Spleen (tissue), 11 donors: ENCODE measurements around the gene RALGAPA1. TPM values are rescaled to one million over a fixed set of nuclear protein-coding genes. Genes with fewer than 3 reads are reported as not detected.

Source experiments
- DNase-seq: peaks from one replicate; pipeline ENCODE4 v3.0.0-alpha.2; 2020
- H3K27ac ChIP-seq, 8 donors: fragments of 200-600 bp; sonication (generic) in 7 of 8; 1 replicate in 4 of 8; 2 replicates in 4 of 8; pipeline versions ENCODE4 v1.5.0 to v1.8.0; 2016 to 2021; ENCODE audit warnings: inconsistent platforms in 4 of 8, mild to moderate bottlenecking in 4 of 8, moderate library complexity in 1 of 8
- H3K27me3 ChIP-seq, 7 donors: fragments of 200-600 bp; sonication (generic) in 6 of 7; replicated peaks in 1 of 7; 1 replicate in 4 of 7; 2 replicates in 3 of 7; pipeline versions ENCODE4 v1.5.0 to v1.8.0; 2016 to 2021; ENCODE audit warnings: inconsistent platforms in 3 of 7, mild to moderate bottlenecking in 1 of 7
- H3K36me3 ChIP-seq, 6 donors: fragments of 200-600 bp; sonication (generic) in 5 of 6; 1 replicate in 4 of 6; 2 replicates in 2 of 6; pipeline versions ENCODE4 v1.5.0 to v1.8.0; 2016 to 2021; ENCODE audit warnings: inconsistent platforms in 2 of 6
- H3K4me1 ChIP-seq, 6 donors: fragments of 200-600 bp; sonication (generic) in 5 of 6; 1 replicate in 3 of 6; 2 replicates in 3 of 6; pipeline versions ENCODE4 v1.5.0 to v1.8.0; 2016 to 2021; ENCODE audit warnings: inconsistent platforms in 3 of 6
- H3K4me3 ChIP-seq, 8 donors: fragments of 200-600 bp; sonication (generic) in 7 of 8; 1 replicate in 4 of 8; 2 replicates in 4 of 8; pipeline versions ENCODE4 v1.5.0 to v1.8.0; 2016 to 2021; ENCODE audit warnings: inconsistent platforms in 4 of 8, mild to moderate bottlenecking in 4 of 8, moderate library complexity in 2 of 8
- H3K9me3 ChIP-seq, 8 donors: fragments of 200-600 bp; sonication (generic) in 7 of 8; 1 replicate in 4 of 8; 2 replicates in 4 of 8; pipeline versions ENCODE4 v1.5.0 to v1.8.0; 2016 to 2021; ENCODE audit warnings: inconsistent platforms in 4 of 8
- CTCF ChIP-seq, 11 experiments: fragments of 200-600 bp in 7 of 11; fragments of 450-650 bp in 4 of 11; sonication (generic) in 4 of 11; IDR thresholded peaks in 8 of 11; conservative IDR thresholded peaks in 3 of 11; 1 replicate in 7 of 11; 2 replicates in 4 of 11; pipeline versions ENCODE4 v1.4.0 to v1.8.0; 2016 to 2021; ENCODE audit warnings: antibody characterized with exemption in 11 of 11, inconsistent platforms in 4 of 11, mild to moderate bottlenecking in 1 of 11
- POLR2A ChIP-seq, 3 donors: fragments of 450-650 bp; IDR thresholded peaks; one replicate each; pipeline ENCODE4 v1.5.1; 2017; ENCODE audit warnings: antibody characterized with exemption in 3 of 3, mild to moderate bottlenecking in 1 of 3
- POLR2AphosphoS5 ChIP-seq, 3 donors: sonication (generic); formaldehyde crosslinking; IDR thresholded peaks; one replicate each; pipeline ENCODE4 v1.5.1; 2017; ENCODE audit warnings: antibody characterized with exemption in 3 of 3
- WGBS, 5 donors: extraction: QIAGEN DNeasy Blood & Tissue Kit in 3 of 5; methylation state at CpG; one replicate each; pipeline versions ENCODE4 v1.1.5 to v1.1.7; 2013 to 2018; 5-methylcytosine and 5-hydroxymethylcytosine counted together
- intact Hi-C: fragments of 100-400 bp; cut with DNase I; formaldehyde crosslinking; loops from one replicate; pipeline ENCODE4 v1.15.0; 2023; ENCODE audit warnings: low total_unique reads
- polyA plus RNA-seq, 3 donors: library from polyadenylated mRNA; stranded (reverse); fragments of 200-250 nt; gene quantifications; one replicate each; pipeline ENCODE4 v1.2.1, GENCODE V29; 2013
- total RNA-seq, 7 donors: library from RNA; depleted of rRNA in 3 of 7; stranded (reverse); fragments of >200 nt in 3 of 7; fragmentation: NEBNext Ultra II Directional in 4 of 7; extraction: Animal tissue kit (Norgen Biotek cat#: 25700) in 4 of 7; gene quantifications; one replicate each; pipeline versions ENCODE4 v1.1.0 to v1.2.1, GENCODE V29; 2016 to 2021
- donor health status: healthy with polysubstance abuse.
- donor health status: DM: no; HTN: no; CAD: no; lungs with moderate emphysema.
- donor health status: DM: no; HTN: no; CAD: no.
- donor health status: Bipolar disorder and iron deficiency.
- donor health status: healthy.
- donor health status: DM: no; HTN: no; CAD: no.
- donor health status: DM: yes; HTN: yes; CAD: no.

Gene RALGAPA1
- total and polyA plus RNA-seq, 10 donors = 9.7 to 76.0 (median 52.2) TPM

- WGBS, 5 donors = 96 to 98% (median 97%) methylated on average over 4 of the region's 4 CpGs
- H3K4me3 ChIP-seq = no peak overlapping the region
- H3K27ac ChIP-seq = no peak overlapping the region
- TF ChIP-seq POLR2AphosphoS5 (IDR thresholded peaks at IDR 0.05) (no peak), CTCF (IDR thresholded peaks at IDR 0.05 in 8 of 11, conservative IDR thresholded peaks at IDR 0.05 in 3 of 11) (no peak), POLR2A (IDR thresholded peaks at IDR 0.05) (no peak)
- no peaks in the 10 kb centered on the region for H3K4me1 ChIP-seq
- DNase-seq = no peak
- intact Hi-C loops = no loop called here
- H3K27me3 ChIP-seq = no peaks in the 10 kb centered on the region
- peaks cover 0 to 8% (median 0%) of the 10 kb centered on the region in 6 donors for H3K36me3 ChIP-seq
- no peaks in the 10 kb centered on the region for H3K9me3 ChIP-seq
Measured at GRCh38 chr14:35701531-35701930, 107.6 kb downstream of the RALGAPA1 start.

DNA sequence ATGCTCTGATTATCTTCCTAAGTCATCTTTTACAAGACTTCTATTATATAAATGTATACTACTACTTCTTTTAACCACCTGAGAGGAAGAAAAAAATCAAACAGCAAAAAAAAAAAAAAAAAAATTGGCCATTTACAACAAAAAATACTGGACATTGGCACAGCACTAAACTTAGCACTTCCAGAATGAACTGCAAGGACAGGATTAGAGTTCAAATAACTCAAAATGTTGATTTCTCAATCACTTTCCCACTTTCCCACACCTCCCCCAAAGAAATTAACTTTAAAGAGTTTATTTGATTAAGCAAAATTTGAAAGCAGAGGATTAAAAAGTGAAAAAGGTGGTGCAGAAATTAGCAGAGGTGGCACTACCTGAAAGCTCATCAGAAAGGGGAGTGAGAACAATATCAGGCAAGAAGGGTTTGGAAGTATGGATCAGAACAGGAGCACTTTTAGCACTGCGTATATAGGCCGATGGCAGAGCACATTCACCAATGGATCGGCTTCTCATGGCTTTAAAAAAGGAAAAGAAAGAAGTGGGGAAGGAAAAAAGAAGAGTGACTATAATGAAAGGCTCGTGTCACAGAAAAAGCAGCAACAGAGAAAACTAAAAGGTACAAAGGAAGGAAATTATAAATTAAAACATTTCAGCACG lies 109.2 kb downstream of the RALGAPA1 start:
- no peak for DNase-seq

GRCh38 chr14:35696575-35696974 lies 112.5 kb downstream of the RALGAPA1 start:
- WGBS, 5 donors = 36 to 50% (median 39%) methylated on average over 3 of the region's 3 CpGs
- intact Hi-C loops = no loop called here
- TF ChIP-seq CTCF (IDR thresholded peaks at IDR 0.05 in 8 of 11, conservative IDR thresholded peaks at IDR 0.05 in 3 of 11) (no peak), POLR2AphosphoS5 (IDR thresholded peaks at IDR 0.05) (no peak), POLR2A (IDR thresholded peaks at IDR 0.05) (no peak)
- no peak overlapping the region for H3K4me3 ChIP-seq
- H3K9me3 ChIP-seq = no peaks in the 10 kb centered on the region
- no peaks in the 10 kb centered on the region for H3K36me3 ChIP-seq
- no peak overlapping the region for H3K27ac ChIP-seq
- H3K4me1 ChIP-seq = no peaks in the 10 kb centered on the region
- no peaks in the 10 kb centered on the region for H3K27me3 ChIP-seq
- DNase-seq = no peak

More for the DNA sequence above, 109.2 kb downstream of the RALGAPA1 start:
- Histone ChIP-seq H3K36me3 (no peaks in the 10 kb centered on the region), H3K4me1 (no peaks in the 10 kb centered on the region), H3K27ac (no peak overlapping the region), H3K9me3 (no peaks in the 10 kb centered on the region), H3K4me3 (no peak overlapping the region), H3K27me3 (no peaks in the 10 kb centered on the region)
- 87 to 95% (median 90%) methylated on average over 5 of the region's 5 CpGs for WGBS, 5 donors
- no peak for TF ChIP-seq POLR2AphosphoS5 (IDR thresholded peaks at IDR 0.05)
- no peak for TF ChIP-seq POLR2A (IDR thresholded peaks at IDR 0.05)
- no peak for TF ChIP-seq CTCF (IDR thresholded peaks at IDR 0.05 in 8 of 11, conservative IDR thresholded peaks at IDR 0.05 in 3 of 11)
- intact Hi-C loops = no loop called here

GRCh38 chr14:35696119-35696518 lies 113.0 kb downstream of the RALGAPA1 start:
- Histone ChIP-seq H3K4me3 (no peak overlapping the region), H3K9me3 (no peaks in the 10 kb centered on the region), H3K36me3 (no peaks in the 10 kb centered on the region), H3K27me3 (no peaks in the 10 kb centered on the region), H3K27ac (no peak overlapping the region), H3K4me1 (no peaks in the 10 kb centered on the region)
- intact Hi-C loops = no loop called here
- TF ChIP-seq CTCF (IDR thresholded peaks at IDR 0.05 in 8 of 11, conservative IDR thresholded peaks at IDR 0.05 in 3 of 11) (no peak), POLR2AphosphoS5 (IDR thresholded peaks at IDR 0.05) (no peak), POLR2A (IDR thresholded peaks at IDR 0.05) (no peak)
- WGBS, 5 donors = 92 to 99% (median 98%) methylated on average over 3 of the region's 3 CpGs
- DNase-seq = no peak
